SK-N-SH treated with all-trans-retinoic acid at 6 μM for 48 hours (cell line): ENCODE data around the gene HOXD12.

ENCODE experiments used
- ATAC-seq: fragments of 200-7000 bp; cut with Tn5 transposase; 3 replicates; pipeline ENCODE4 v1.9.1; 2020; ENCODE audit warnings: mild to moderate bottlenecking, moderate library complexity
- CREB5 ChIP-seq: fragments of 250-450 bp; sonication (Bioruptor Pico); IDR thresholded peaks from 2 replicates; pipeline ENCODE4 v1.5.1; 2020; ENCODE audit warnings: low read depth, mild to moderate bottlenecking, moderate library complexity
- CSDC2 ChIP-seq: fragments of 250-450 bp; sonication (Bioruptor Pico); IDR thresholded peaks from 2 replicates; pipeline ENCODE4 v1.5.0; 2020; ENCODE audit warnings: mild to moderate bottlenecking, moderate library complexity
- ESRRG ChIP-seq: fragments of 250-450 bp; sonication (Bioruptor Pico); IDR thresholded peaks from 2 replicates; pipeline ENCODE4 v1.6.1; 2021; ENCODE audit warnings: mild to moderate bottlenecking
- GLIS3 ChIP-seq: fragments of 250-450 bp; sonication (Bioruptor Pico); IDR thresholded peaks from 2 replicates; pipeline ENCODE4 v1.5.0; 2020; ENCODE audit warnings: mild to moderate bottlenecking, moderate library complexity
- OSR1 ChIP-seq: fragments of 250-450 bp; sonication (Bioruptor Pico); IDR thresholded peaks from 2 replicates; pipeline ENCODE4 v1.8.0; 2022; ENCODE audit warnings: moderate library complexity, mild to moderate bottlenecking, inconsistent platforms
- PATZ1 ChIP-seq: fragments of 250-450 bp; sonication (Bioruptor Pico); IDR thresholded peaks from 2 replicates; pipeline ENCODE4 v1.8.0; 2020; ENCODE audit warnings: mild to moderate bottlenecking, moderate library complexity, borderline replicate concordance
- POU6F1 ChIP-seq: fragments of 250-450 bp; sonication (Bioruptor Pico); IDR thresholded peaks from 2 replicates; pipeline ENCODE4 v1.8.0; 2021; ENCODE audit warnings: low read depth, mild to moderate bottlenecking, moderate library complexity, borderline replicate concordance
- RARB ChIP-seq: fragments of 250-450 bp; sonication (Bioruptor Pico); IDR thresholded peaks from 2 replicates; pipeline ENCODE4 v1.8.0; 2021; ENCODE audit warnings: mild to moderate bottlenecking, moderate library complexity
- SNAI2 ChIP-seq: fragments of 250-450 bp; sonication (Bioruptor Pico); IDR thresholded peaks from 2 replicates; pipeline ENCODE4 v1.5.0; 2020; ENCODE audit warnings: mild to moderate bottlenecking, moderate library complexity
- TCF4 ChIP-seq: fragments of 250-450 bp; sonication (Bioruptor Pico); IDR thresholded peaks from 2 replicates; pipeline ENCODE4 v1.8.0; 2021; ENCODE audit warnings: mild to moderate bottlenecking, moderate library complexity, borderline replicate concordance
- TOX ChIP-seq: fragments of 250-450 bp; sonication (Bioruptor Pico); IDR thresholded peaks from 2 replicates; pipeline ENCODE4 v1.8.0; 2021; ENCODE audit warnings: mild to moderate bottlenecking, moderate library complexity, borderline replicate concordance
- ZC3H10 ChIP-seq: fragments of 250-450 bp; sonication (Bioruptor Pico); IDR thresholded peaks from 2 replicates; pipeline ENCODE4 v1.5.1; 2021; ENCODE audit warnings: mild to moderate bottlenecking, moderate library complexity
- ZFP3 ChIP-seq: fragments of 250-450 bp; sonication (Bioruptor Pico); IDR thresholded peaks from 2 replicates; pipeline ENCODE4 v1.5.0; 2020; ENCODE audit warnings: mild to moderate bottlenecking, moderate library complexity
- ZFP30 ChIP-seq: fragments of 450-650 bp; formaldehyde crosslinking; IDR thresholded peaks from 2 replicates; pipeline ENCODE4 v1.5.0; 2022; ENCODE audit warnings: mild to moderate bottlenecking, moderate library complexity
- ZNF70 ChIP-seq: fragments of 450-650 bp; formaldehyde crosslinking; IDR thresholded peaks from 2 replicates; pipeline ENCODE4 v1.5.0; 2020; ENCODE audit warnings: mild to moderate bottlenecking, moderate library complexity

The HOXD12 gene

GRCh38 chr2:176085120-176085788 is 14.3 kb upstream of the HOXD12 start:
- TF ChIP-seq CSDC2 (CRISPR knock-in tag) (no peak), TCF4 (no peak), PATZ1 (CRISPR knock-in tag) (no peak), POU6F1 (CRISPR knock-in tag) (no peak), CREB5 (no peak), GLIS3 (CRISPR knock-in tag) (no peak), ZNF70 (no peak), TOX (CRISPR knock-in tag) (no peak), OSR1 (no peak), ZC3H10 (CRISPR knock-in tag) (no peak), ESRRG (no peak)
- ATAC-seq: no peak

- TF ChIP-seq SNAI2 (CRISPR knock-in tag): no peak
- ATAC-seq: peak; percentile 51
Measured at GRCh38 chr2:176085861-176086771, 13.5 kb upstream of the HOXD12 start.

GRCh38 chr2:176087330-176088047 is 12.1 kb upstream of the HOXD12 start:
- TF ChIP-seq ZFP3 (CRISPR knock-in tag) (no peak), OSR1 (no peak), ZFP30 (CRISPR knock-in tag) (no peak), POU6F1 (CRISPR knock-in tag) (no peak), CREB5 (no peak)
- ATAC-seq: no peak

- ATAC-seq: peak; percentile 83
- no peak for TF ChIP-seq RARB (CRISPR knock-in tag)
- TF ChIP-seq TOX (CRISPR knock-in tag): no peak
Measured at GRCh38 chr2:176088048-176088936, 11.3 kb upstream of the HOXD12 start.
